HUES48 (cell line): ENCODE results near the gene CLEC16A.

ENCODE experiments used
- H3K27ac ChIP-seq: one replicate; pipeline ENCODE4 v1.7.0; 2013; ENCODE audit warnings: low read depth, low read length, inconsistent platforms
- H3K27me3 ChIP-seq: 2 replicates; pipeline ENCODE4 v1.6.1; 2013; ENCODE audit warnings: mild to moderate bottlenecking, low read length; ENCODE audit not compliant: control insufficient read depth, insufficient read depth
- H3K36me3 ChIP-seq: 2 replicates; pipeline ENCODE4 v1.6.1; 2013; ENCODE audit warnings: low read length; ENCODE audit not compliant: control insufficient read depth, insufficient read depth
- H3K4me1 ChIP-seq: 2 replicates; pipeline ENCODE4 v1.6.1; 2013; ENCODE audit warnings: mild to moderate bottlenecking, low read length; ENCODE audit not compliant: control insufficient read depth, insufficient read depth
- H3K4me3 ChIP-seq: 2 replicates; pipeline ENCODE4 v1.5.1; 2013; ENCODE audit warnings: mild to moderate bottlenecking, low read depth, low read length
- H3K9ac ChIP-seq: 2 replicates; pipeline ENCODE4 v1.6.1; 2013; ENCODE audit warnings: mild to moderate bottlenecking, low read depth, low read length, moderate library complexity
- H3K9me3 ChIP-seq: 2 replicates; pipeline ENCODE4 v1.6.1; 2013; ENCODE audit warnings: low read length; ENCODE audit not compliant: control insufficient read depth, insufficient read depth

The CLEC16A gene

GRCh38 chr16:11205754-11206581 lies 261.6 kb downstream of the CLEC16A start:
- Histone ChIP-seq H3K27ac (no peak overlapping the region), H3K4me1 (peaks cover 19% of the 10 kb centered on the region), H3K27me3 (no peaks in the 10 kb centered on the region), H3K9ac (no peak overlapping the region), H3K4me3 (no peak overlapping the region), H3K9me3 (no peaks in the 10 kb centered on the region), H3K36me3 (no peaks in the 10 kb centered on the region)

- Histone ChIP-seq H3K9me3 (no peaks in the 10 kb centered on the region), H3K27ac (no peak overlapping the region), H3K9ac (no peak overlapping the region), H3K4me3 (no peak overlapping the region), H3K36me3 (no peaks in the 10 kb centered on the region), H3K27me3 (no peaks in the 10 kb centered on the region), H3K4me1 (peaks cover 5% of the 10 kb centered on the region)
These were observed 263.3 kb downstream of the CLEC16A start for GRCh38 chr16:11207646-11208045.

DNA sequence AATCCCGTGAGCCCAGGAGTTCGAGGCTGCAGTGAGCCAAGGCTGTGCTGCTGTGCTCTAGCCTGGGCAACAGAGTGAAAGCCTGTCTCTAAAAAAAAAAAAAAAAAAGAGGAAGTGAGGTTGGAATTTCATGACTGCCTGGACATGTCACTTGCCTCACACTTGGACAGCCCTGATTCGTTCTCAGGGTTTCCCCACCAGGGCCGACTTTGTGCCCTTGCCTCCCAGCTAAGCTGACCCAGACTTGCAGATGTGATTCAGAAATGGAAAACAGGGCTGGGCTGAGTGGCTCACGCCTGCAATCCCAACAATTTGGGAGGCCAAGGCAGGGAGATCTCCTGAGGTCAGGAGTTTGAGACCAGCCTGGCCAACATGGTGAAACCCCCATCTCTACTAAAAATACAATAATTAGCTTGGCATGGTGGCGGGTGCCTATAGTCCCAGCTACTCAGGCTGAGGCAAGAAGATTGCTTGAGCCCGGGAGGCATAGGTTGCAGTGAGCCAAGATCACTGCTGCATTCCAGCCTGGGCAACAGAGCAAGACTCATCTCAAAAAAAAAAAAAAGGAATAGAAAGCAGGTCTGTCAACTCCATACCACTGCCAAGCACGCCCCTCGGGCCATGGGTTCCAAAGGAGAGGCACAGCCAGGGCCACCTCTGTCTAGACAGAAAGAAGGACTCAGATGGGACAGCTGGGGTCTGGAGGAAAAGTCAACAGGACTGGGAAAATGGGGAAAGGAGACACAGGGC lies 264.7 kb downstream of the CLEC16A start:
- Histone ChIP-seq H3K27ac (no peak overlapping the region), H3K36me3 (no peaks in the 10 kb centered on the region), H3K27me3 (no peaks in the 10 kb centered on the region)

GRCh38 chr16:11210260-11210659 lies 265.9 kb downstream of the CLEC16A start:
- Histone ChIP-seq H3K36me3 (no peaks in the 10 kb centered on the region), H3K9me3 (no peaks in the 10 kb centered on the region), H3K4me1 (no peaks in the 10 kb centered on the region), H3K27me3 (no peaks in the 10 kb centered on the region), H3K27ac (no peak overlapping the region), H3K9ac (no peak overlapping the region), H3K4me3 (no peak overlapping the region)

More for the DNA sequence above, 264.7 kb downstream of the CLEC16A start:
- no peaks in the 10 kb centered on the region for H3K4me1 ChIP-seq
- no peak overlapping the region for H3K9ac ChIP-seq
- H3K9me3 ChIP-seq: no peaks in the 10 kb centered on the region
- no peak overlapping the region for H3K4me3 ChIP-seq

DNA sequence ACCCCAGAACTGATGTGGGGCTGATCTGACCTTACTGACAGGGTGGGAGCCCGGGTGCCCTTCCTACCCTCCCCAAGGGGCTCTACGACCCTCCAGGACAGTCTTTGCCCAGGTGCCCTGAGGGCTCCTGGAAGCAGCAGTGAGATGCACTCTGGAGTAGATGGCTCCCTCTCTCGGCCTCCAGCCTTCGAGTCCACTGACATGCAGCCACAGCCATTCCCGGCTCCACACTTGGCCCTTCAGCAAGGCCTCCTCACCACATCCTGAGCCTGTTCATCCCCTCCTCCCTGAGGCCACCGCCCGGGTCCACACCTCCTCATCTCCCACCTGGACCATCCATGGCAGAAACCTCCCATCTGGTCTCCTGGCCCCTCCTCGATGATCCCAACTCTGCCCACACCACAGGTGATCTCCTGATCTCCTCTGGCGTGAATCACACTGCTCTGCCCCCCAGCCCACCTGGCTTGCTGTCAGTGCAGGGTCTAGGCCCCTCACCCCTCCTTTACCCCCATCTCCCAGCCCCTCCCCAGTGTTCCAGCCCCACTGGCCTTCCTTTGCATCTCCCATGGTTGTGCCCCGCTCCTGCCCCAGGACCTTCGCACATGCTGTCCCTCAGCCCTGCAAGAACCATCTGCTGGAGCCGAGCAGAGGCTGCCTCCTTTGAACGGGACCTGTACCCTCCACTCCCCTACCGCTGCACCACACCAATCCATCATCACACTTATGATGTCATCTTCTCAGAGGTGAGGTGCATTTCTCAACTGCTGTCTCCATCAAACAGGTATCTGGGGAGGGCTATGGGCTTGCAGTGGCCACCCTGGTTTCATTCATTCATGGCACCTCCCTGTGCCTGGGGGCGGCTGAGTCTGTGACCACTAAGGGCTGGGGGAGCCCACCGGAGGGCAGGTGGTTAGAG lies 267.0 kb downstream of the CLEC16A start:
- no peaks in the 10 kb centered on the region for H3K27me3 ChIP-seq
- H3K4me1 ChIP-seq: no peaks in the 10 kb centered on the region
- H3K27ac ChIP-seq: no peak overlapping the region
- no peak overlapping the region for H3K4me3 ChIP-seq
- H3K9ac ChIP-seq: no peak overlapping the region
- H3K9me3 ChIP-seq: no peaks in the 10 kb centered on the region
- no peaks in the 10 kb centered on the region for H3K36me3 ChIP-seq

- no peaks in the 10 kb centered on the region for H3K4me1 ChIP-seq
- H3K9ac ChIP-seq: no peak overlapping the region
- H3K27me3 ChIP-seq: no peaks in the 10 kb centered on the region
- H3K27ac ChIP-seq: no peak overlapping the region
- H3K36me3 ChIP-seq: no peaks in the 10 kb centered on the region
- no peak overlapping the region for H3K4me3 ChIP-seq
- H3K9me3 ChIP-seq: no peaks in the 10 kb centered on the region
These were observed 267.8 kb downstream of the CLEC16A start for GRCh38 chr16:11211977-11212797.

DNA sequence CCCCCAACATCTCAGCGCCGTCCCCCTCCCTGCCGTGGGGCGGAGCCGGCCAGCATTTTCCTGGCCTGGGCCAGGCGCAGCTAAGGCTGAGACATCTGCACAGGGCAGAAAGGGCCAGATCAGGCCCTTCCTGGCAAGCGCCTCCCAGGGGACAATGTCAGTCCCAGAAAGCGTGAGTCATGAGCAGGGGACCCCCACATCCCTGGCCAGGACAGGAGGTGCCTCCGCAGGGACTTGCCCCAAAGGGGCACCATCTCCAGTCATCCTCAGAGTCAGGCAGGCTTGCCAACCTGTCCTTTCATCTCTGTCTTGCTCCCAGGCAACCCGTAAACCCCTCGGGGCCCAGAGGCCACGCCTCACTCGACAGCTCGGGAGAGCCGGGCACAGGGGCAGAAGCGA lies 268.4 kb downstream of the CLEC16A start:
- Histone ChIP-seq H3K27ac (no peak overlapping the region), H3K4me3 (no peak overlapping the region), H3K9ac (no peak overlapping the region), H3K9me3 (no peaks in the 10 kb centered on the region; the same call in 1 of the 2 replicates), H3K36me3 (no peaks in the 10 kb centered on the region), H3K27me3 (no peaks in the 10 kb centered on the region), H3K4me1 (no peaks in the 10 kb centered on the region)

- Histone ChIP-seq H3K36me3 (no peaks in the 10 kb centered on the region), H3K27me3 (no peaks in the 10 kb centered on the region), H3K4me1 (no peaks in the 10 kb centered on the region), H3K27ac (no peak overlapping the region), H3K9ac (no peak overlapping the region), H3K9me3 (peaks cover 4% of the 10 kb centered on the region), H3K4me3 (no peak overlapping the region)
These were observed 269.0 kb downstream of the CLEC16A start for GRCh38 chr16:11213373-11213772.

GRCh38 chr16:11213799-11214198 lies 269.4 kb downstream of the CLEC16A start:
- Histone ChIP-seq H3K36me3 (no peaks in the 10 kb centered on the region), H3K4me1 (no peaks in the 10 kb centered on the region), H3K9me3 (peaks cover 8% of the 10 kb centered on the region), H3K27ac (no peak overlapping the region), H3K27me3 (no peaks in the 10 kb centered on the region), H3K4me3 (no peak overlapping the region), H3K9ac (no peak overlapping the region)

- Histone ChIP-seq H3K4me3 (no peak overlapping the region), H3K9me3 (peaks cover 14% of the 10 kb centered on the region), H3K27ac (no peak overlapping the region), H3K27me3 (no peaks in the 10 kb centered on the region), H3K9ac (no peak overlapping the region), H3K4me1 (no peaks in the 10 kb centered on the region), H3K36me3 (no peaks in the 10 kb centered on the region)
These were observed 271.7 kb downstream of the CLEC16A start for GRCh38 chr16:11215935-11216556.
